GM23338 (cell line): ENCODE data around the gene YIPF1.

Source experiments
- CREB1 ChIP-seq: fragments of 250-450 bp; sonication (Bioruptor Pico); IDR thresholded peaks from 2 replicates; pipeline ENCODE4 v1.5.0; 2020; ENCODE audit warnings: low read depth, mild to moderate bottlenecking, moderate library complexity
- CTCF ChIP-seq, 2 experiments: fragments of 200-600 bp in 1 of 2; sonication (generic) in 1 of 2; conservative IDR thresholded peaks; 2 replicates each; pipeline versions ENCODE4 v1.5.1 to v1.6.1; 2016 to 2017; ENCODE audit warnings: antibody characterized with exemption in 2 of 2, low read depth in 2 of 2, mild to moderate bottlenecking in 2 of 2, moderate library complexity in 1 of 2
- EZH2 ChIP-seq: fragments of 200-600 bp; sonication (generic); IDR thresholded peaks from one replicate; pipeline ENCODE4 v1.8.0; 2017; ENCODE audit warnings: antibody characterized with exemption, mild to moderate bottlenecking, low read depth; ENCODE audit not compliant: unreplicated experiment
- EZH2phosphoT487 ChIP-seq: fragments of 200-600 bp; sonication (generic); IDR thresholded peaks from one replicate; pipeline ENCODE4 v1.8.1; 2018; ENCODE audit warnings: antibody characterized with exemption; ENCODE audit not compliant: unreplicated experiment
- JUNB ChIP-seq: IDR thresholded peaks from one replicate; pipeline ENCODE4 v1.6.1; 2016; ENCODE audit warnings: antibody characterized with exemption; ENCODE audit not compliant: unreplicated experiment
- NANOG ChIP-seq: IDR thresholded peaks from 2 replicates; pipeline ENCODE4 v1.6.1; 2016; ENCODE audit warnings: antibody characterized with exemption, borderline replicate concordance
- POLR2AphosphoS5 ChIP-seq: IDR thresholded peaks from 2 replicates; pipeline ENCODE4 v1.6.1; 2016; ENCODE audit warnings: antibody characterized with exemption, low read depth
- REST ChIP-seq: IDR thresholded peaks from one replicate; pipeline ENCODE4 v1.6.1; 2018; ENCODE audit warnings: antibody characterized with exemption; ENCODE audit not compliant: unreplicated experiment
- STAT1 ChIP-seq: IDR thresholded peaks from one replicate; pipeline ENCODE4 v1.6.1; 2016; ENCODE audit warnings: antibody characterized with exemption; ENCODE audit not compliant: unreplicated experiment
- ZNF114 ChIP-seq: fragments of 250-450 bp; sonication (Bioruptor Pico); IDR thresholded peaks from 2 replicates; pipeline ENCODE4 v1.5.0; 2020; ENCODE audit warnings: mild to moderate bottlenecking, moderate library complexity
- ZNF331 ChIP-seq: fragments of 250-450 bp; sonication (Bioruptor Pico); IDR thresholded peaks from 2 replicates; pipeline ENCODE4 v1.5.0; 2020; ENCODE audit warnings: low read depth, mild to moderate bottlenecking, moderate library complexity
- TF ChIP-seq, protein P1 (sequence below): IDR thresholded peaks from 2 replicates; pipeline ENCODE4 v1.6.1; 2016; ENCODE audit warnings: antibody characterized with exemption
- TF ChIP-seq, protein P2 (sequence below): fragments of 250-450 bp; sonication (Bioruptor Pico); IDR thresholded peaks from 2 replicates; pipeline ENCODE4 v1.5.0; 2020; ENCODE audit warnings: mild to moderate bottlenecking, moderate library complexity

DNA sequence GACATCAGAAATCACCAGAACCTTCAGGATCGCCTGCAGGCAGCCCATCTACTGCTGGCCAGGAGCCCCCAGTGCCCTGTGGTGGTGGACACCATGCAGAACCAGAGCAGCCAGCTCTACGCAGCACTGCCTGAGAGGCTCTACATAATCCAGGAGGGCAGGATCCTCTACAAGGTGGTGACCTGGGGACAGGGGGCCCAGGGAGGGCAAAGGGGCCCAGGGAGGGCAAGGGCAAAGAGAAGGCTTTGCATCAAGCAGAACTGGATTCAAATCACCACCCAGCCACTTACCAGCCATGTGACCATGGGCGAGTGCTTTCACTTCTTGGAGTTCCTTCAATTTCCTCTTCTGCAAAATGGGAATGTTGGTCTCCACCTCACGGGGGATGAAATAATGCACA, 16.5 kb upstream of the YIPF1 start:
- TF ChIP-seq POLR2AphosphoS5 (no peak), CTCF (conservative IDR thresholded peaks at IDR 0.05; ENCODE audit: low read depth in 2 of 2) (no peak), REST (no peak), EZH2 (no peak), ZNF114 (CRISPR knock-in tag) (no peak), ZNF331 (no peak), JUNB (no peak), EZH2phosphoT487 (no peak), CREB1 (CRISPR knock-in tag) (no peak), STAT1 (no peak), NANOG (no peak)
- TF ChIP-seq, protein P1, sequence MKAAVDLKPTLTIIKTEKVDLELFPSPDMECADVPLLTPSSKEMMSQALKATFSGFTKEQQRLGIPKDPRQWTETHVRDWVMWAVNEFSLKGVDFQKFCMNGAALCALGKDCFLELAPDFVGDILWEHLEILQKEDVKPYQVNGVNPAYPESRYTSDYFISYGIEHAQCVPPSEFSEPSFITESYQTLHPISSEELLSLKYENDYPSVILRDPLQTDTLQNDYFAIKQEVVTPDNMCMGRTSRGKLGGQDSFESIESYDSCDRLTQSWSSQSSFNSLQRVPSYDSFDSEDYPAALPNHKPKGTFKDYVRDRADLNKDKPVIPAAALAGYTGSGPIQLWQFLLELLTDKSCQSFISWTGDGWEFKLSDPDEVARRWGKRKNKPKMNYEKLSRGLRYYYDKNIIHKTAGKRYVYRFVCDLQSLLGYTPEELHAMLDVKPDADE, result no peak
- TF ChIP-seq, protein P2, sequence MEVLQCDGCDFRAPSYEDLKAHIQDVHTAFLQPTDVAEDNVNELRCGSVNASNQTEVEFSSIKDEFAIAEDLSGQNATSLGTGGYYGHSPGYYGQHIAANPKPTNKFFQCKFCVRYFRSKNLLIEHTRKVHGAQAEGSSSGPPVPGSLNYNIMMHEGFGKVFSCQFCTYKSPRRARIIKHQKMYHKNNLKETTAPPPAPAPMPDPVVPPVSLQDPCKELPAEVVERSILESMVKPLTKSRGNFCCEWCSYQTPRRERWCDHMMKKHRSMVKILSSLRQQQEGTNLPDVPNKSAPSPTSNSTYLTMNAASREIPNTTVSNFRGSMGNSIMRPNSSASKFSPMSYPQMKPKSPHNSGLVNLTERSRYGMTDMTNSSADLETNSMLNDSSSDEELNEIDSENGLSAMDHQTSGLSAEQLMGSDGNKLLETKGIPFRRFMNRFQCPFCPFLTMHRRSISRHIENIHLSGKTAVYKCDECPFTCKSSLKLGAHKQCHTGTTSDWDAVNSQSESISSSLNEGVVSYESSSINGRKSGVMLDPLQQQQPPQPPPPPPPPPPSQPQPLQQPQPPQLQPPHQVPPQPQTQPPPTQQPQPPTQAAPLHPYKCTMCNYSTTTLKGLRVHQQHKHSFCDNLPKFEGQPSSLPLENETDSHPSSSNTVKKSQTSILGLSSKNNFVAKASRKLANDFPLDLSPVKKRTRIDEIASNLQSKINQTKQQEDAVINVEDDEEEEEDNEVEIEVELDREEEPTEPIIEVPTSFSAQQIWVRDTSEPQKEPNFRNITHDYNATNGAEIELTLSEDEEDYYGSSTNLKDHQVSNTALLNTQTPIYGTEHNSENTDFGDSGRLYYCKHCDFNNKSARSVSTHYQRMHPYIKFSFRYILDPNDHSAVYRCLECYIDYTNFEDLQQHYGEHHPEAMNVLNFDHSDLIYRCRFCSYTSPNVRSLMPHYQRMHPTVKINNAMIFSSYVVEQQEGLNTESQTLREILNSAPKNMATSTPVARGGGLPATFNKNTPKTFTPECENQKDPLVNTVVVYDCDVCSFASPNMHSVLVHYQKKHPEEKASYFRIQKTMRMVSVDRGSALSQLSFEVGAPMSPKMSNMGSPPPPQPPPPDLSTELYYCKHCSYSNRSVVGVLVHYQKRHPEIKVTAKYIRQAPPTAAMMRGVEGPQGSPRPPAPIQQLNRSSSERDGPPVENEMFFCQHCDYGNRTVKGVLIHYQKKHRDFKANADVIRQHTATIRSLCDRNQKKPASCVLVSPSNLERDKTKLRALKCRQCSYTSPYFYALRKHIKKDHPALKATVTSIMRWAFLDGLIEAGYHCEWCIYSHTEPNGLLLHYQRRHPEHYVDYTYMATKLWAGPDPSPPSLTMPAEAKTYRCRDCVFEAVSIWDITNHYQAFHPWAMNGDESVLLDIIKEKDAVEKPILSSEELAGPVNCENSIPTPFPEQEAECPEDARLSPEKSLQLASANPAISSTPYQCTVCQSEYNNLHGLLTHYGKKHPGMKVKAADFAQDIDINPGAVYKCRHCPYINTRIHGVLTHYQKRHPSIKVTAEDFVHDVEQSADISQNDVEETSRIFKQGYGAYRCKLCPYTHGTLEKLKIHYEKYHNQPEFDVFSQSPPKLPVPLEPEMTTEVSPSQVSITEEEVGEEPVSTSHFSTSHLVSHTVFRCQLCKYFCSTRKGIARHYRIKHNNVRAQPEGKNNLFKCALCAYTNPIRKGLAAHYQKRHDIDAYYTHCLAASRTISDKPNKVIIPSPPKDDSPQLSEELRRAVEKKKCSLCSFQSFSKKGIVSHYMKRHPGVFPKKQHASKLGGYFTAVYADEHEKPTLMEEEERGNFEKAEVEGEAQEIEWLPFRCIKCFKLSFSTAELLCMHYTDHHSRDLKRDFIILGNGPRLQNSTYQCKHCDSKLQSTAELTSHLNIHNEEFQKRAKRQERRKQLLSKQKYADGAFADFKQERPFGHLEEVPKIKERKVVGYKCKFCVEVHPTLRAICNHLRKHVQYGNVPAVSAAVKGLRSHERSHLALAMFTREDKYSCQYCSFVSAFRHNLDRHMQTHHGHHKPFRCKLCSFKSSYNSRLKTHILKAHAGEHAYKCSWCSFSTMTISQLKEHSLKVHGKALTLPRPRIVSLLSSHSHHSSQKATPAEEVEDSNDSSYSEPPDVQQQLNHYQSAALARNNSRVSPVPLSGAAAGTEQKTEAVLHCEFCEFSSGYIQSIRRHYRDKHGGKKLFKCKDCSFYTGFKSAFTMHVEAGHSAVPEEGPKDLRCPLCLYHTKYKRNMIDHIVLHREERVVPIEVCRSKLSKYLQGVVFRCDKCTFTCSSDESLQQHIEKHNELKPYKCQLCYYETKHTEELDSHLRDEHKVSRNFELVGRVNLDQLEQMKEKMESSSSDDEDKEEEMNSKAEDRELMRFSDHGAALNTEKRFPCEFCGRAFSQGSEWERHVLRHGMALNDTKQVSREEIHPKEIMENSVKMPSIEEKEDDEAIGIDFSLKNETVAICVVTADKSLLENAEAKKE (CRISPR knock-in tag), result no peak
